HG02642 (cell line): ENCODE results near the gene SRPK1.

Experiments
- ATAC-seq: cut with Tn5 transposase; IDR thresholded peaks from one replicate; pipeline ENCODE4 v1.9.1; 2021; ENCODE audit warnings: mild to moderate bottlenecking; ENCODE audit not compliant: unreplicated experiment, poor library complexity

The SRPK1 gene

DNA sequence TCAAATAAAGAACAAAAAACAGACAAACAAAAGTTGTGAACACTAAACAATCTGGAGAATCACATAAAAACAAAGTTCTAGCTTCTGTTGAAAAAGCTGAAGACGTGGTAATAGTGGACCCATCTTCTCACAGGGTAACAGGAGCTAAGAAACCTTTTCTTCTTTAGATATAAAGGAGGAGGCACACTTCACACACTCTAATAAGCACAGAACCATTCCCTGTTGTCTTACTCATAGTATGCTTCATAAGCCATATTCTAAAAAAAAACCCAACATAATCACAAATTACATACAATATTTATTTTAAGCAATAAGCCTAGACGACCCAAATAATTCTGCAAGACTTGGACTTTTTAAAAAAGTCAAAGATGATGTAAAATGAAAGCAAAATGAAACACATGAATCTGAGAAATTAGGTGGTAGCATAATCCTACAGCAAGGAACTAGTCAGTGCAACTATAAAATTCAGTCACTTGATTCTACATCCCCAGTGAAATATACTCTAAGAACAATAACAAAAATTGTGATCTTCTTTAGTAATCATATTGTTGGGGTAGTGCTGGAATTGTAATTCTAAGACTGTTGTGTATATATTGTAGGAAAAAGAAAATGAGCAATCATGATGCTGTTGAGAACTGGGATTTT lies 15.6 kb downstream of the SRPK1 start:
- ATAC-seq: no peak

DNA sequence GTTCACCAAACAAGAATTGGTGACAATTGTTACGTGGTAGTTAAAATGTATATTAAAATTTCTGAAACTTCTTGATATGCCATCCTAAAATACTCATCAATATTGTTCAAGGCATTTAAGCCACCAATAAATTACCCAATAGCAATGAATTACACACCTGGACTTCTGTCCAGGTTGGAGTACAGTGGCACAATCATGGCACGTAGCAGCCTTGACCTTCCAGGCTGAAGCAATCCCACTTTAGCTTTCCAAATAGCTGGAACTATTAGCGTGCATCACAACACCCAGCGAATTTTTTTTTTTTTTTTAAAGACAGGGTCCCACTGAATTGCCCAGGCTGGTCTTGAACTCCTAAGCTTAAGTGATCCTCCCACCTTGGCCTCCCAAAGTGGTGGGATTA lies 17.2 kb downstream of the SRPK1 start:
- ATAC-seq: no peak

DNA sequence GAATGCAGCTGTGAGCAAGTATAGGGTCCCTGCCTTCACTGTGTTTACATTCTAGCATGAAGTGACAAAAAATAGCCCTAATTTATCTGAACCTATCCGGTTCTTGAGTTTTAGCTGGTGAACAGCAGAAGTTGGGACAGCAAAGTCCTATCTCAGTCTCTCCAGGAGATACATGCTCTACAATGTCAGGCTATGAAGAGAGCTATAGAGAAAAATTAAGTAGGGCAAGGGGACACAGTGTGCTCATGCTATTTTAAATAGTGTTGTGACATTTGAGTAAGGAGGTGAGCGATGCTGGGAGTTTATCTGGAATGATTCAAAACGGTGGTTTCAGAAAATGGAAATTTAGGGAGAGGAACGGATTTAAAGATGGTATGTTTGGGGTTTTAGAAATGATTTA lies 20.4 kb downstream of the SRPK1 start:
- no peak for ATAC-seq

DNA sequence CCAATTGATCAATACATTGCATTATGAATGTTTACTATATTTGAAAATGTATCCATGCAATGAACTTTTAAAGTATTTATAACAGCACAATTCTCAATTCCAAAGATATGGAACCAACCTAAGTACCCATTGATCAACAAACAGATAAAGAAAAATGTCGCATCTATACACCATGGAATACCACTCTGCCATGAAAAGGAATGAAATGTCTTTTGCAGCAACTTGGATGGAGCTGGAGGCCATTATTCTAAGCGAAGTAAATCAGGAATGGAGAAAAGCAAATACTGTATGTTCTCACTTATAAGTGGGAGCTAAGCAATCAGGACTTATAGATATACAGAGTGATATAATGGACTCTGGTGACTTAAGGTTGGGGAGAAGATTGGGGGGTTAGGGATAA lies 22.9 kb downstream of the SRPK1 start:
- no peak for ATAC-seq

DNA sequence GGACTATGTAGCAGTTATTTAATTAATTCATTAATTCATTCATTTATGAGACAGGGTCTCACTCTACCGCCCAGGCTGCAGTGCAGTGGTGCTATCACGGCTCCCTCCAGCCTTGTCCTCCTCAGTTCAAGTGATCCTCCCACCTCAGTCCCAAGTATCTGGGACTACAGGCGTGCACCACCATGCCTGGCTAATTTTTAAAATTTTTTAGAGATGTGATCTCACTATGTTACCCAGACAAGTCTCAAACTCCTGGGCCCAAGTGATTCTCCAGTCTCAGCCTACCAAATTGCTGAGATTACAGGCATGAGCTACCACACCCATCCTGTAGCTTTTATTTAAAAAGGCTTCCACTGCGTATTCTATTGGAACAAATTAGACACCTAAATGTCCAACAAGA lies 23.4 kb downstream of the SRPK1 start:
- ATAC-seq: no peak

DNA sequence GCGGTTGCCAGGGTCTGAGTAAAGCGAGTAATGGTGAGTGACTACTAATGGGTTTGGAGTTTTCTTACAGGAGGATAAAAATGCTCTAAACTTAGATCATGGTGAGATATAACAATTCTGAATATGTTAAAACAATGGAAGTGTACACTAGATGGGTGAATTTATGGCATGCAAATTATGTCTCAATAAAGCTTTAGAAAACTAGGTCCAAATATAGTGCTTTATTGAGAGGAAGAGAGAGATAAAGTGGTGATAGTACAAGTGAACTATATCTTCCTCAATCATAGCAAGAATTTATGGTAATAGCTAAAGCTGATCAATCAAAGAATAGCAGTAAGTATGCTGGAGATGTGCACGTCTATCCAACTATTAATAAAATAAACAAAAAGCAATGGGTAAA lies 23.9 kb downstream of the SRPK1 start:
- no peak for ATAC-seq

DNA sequence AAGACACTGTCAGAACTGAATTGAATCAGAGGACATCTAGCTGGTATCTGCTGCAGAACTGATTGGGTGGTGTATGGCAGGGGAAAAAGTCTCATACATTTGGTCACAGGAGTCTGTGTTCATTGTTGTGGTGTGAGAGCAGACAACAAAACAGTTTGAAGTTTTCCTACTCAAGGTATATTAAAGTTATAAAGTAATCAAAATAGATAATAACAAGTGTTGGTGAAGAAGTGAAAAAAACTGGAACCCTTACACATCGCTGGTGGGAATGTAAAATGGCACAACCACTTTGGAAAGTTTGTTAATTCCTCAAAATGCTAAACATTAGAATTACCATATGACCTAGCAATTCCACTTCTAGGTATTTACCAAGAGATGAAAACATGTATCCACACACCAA lies 24.7 kb downstream of the SRPK1 start:
- no peak for ATAC-seq

DNA sequence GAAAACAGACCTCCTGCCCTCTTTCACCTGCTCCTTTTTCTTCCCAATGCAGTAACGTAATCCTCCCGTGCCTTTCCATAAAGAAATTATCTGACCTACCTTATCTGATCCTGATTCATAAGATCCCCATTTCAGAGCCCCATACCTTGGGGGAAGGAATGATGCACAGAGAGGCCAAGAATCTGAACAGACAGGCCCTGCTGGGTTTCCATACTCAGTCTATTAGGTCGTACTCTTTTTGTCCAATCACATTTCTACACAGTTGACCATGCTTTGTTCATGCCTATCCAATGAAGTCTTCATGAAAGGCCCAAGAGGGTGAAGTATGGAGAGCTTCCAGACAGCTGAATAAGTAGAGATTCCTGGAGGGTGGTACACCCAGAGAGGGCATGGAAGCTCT lies 25.3 kb downstream of the SRPK1 start:
- no peak for ATAC-seq

DNA sequence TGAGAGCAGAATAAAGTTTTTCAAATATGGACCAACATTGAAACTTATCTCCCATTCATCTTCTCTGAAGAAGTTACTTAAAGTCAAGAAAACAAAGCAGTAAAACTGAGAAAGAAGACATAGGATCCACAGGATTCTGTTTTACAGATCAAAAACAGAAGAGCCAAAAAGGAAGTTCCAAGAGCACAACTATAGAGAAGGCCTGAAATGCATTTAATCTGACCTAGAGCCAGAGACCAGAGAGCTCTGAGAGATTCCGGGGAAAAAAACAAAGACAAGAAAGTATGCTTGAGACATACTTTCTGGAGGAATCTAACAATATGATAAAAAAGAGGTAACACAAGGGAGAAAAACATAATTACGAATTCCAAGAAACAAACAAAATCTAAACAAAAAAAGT lies 26.1 kb downstream of the SRPK1 start:
- no peak for ATAC-seq

DNA sequence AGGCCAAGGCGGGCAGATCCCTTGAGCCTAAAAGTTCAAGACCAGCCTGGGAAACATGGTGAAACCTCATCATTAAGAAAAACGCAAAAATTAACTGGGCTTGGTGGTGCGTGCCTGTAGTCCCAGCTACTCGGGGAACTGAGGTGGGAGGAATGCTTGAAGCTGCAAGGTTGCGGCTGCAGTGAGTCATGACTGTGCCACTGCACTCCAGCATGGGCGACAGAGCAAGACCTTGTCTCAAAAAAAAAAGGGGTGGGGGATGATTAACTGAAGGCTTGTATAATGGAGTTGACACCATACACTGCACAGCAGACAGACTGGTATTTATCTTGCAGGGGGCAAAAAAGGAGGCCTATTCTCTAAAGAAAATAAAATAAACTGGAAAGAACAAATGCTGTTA lies 27.7 kb downstream of the SRPK1 start:
- ATAC-seq: no peak

DNA sequence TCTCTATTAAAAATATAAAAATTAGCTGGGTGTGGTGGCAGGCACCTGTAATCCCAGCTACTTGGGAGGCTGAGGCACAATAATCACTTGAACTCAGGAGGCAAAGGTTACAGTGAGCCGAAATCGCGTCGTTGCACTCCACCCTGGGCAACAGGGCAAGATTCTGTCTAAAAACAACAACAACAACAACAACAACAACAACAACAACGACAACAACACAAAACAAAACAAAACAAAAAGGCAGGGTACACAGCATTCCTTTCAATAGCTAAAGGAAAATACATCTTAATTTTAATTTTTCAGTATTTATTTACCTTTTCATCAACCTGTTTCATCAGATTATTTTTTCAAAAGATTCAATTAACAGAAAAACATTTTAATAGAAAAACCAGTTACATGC lies 28.4 kb downstream of the SRPK1 start:
- no peak for ATAC-seq

DNA sequence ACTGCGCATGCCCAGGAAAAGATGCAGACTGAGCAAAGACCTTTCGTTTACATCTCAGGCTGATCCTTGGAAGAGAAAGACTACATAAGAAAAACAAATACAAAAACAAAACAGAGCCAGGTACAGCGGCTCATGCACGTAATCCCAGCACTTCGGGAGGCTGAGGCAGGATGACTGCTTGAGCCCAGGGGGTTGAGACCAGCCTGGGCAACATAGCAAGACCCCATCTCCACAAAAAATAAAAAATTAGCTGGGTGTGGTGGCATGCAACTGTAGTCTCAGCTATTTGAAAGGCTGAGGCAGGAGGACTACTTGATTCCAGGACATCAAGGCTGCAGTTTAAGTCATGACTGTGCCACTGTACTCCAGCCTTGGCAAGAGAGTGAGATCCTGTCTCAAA lies 41.7 kb downstream of the SRPK1 start:
- ATAC-seq: no peak

DNA sequence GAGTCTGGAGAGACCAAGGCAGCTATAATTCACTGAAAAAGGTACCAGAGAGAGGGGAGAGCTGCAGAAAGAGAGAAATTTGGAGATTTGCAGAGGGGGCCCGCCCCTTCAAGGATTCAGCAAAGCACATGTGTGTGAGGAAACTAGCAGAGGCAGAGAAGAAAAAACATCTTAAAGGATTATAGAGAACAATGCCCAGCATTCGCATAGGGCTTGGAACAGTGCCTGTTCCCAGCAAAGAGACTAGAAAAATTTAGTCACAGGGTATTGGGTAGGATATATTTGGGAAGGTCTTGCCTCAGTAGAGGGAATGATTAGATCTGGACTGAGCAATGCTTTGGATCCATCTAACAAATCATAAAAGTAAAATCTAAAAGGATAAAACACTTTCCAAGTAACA lies 44.0 kb downstream of the SRPK1 start:
- no peak for ATAC-seq

DNA sequence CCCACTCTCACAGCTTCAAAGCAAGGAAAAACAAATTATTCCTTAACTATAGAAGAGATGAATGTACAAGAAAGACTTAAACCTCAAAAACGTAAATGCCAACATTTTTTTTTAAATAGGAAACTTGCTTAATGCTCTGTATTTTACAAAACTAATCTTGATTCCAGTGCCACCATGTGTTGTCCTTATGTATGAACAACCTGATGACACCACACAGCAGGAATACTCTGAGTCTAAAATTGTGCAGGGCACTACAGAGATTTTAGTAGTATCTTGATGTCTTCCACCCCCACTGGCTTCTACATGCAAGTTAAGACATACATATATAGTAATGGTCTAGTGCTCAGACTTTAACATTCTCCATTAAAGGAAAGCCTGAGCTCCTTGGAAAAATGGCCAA lies 46.2 kb downstream of the SRPK1 start:
- ATAC-seq: no peak

DNA sequence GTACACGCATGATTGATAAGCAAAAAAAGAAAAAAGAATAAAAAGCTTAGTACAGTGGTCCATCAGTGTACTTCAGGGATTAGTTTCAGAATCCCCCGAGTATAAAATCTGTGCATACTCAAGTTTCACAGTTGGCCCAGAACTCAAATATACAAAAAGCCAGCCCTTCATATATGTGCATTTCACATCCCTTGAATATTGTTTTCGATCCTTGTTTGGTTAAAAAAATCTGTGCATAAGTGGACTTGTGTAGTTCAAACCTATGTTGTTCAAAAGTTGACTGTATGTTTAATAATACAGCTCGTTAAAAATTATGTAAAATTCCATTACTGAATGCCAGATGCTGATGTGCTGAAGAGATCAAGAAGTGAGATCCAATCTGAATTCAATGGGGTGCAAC lies 61.5 kb downstream of the SRPK1 start:
- ATAC-seq: no peak

DNA sequence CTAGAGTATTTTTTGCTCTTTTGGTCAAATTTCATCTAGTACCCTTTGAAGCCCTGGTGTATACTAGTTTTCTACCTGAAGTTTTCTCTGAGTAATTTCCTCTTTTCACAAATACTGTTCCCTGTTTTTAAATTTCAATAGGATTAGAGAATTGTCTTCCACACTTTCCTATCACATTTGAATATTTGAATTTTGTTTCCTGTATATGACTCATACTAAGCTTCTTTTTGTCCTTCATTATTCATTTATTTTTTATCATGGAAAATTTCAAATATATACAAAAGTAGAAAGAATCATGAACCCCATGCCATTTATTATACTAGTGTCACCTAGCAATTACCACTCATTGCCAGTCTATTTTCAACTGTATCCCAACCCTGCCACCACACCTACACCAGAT lies 63.0 kb downstream of the SRPK1 start:
- no peak for ATAC-seq

DNA sequence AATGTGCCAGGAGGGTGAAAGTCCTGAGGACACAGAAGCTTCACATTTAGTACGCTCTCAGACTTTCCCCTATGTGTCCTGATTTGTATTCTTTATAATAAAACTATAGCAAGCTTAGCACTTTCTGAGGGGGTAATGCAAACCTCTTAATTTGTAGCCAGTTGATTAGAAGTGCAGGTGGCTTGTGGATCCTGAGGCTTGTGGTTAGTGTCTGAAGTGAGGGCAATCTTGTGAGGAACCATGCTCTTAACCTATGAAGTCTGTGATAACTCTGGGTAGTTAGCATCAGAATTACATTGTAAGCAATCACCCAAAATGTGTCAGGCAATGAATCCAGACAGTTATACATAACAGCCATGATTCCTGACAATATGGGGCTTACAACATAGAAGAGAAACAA lies 64.6 kb downstream of the SRPK1 start:
- ATAC-seq: no peak

DNA sequence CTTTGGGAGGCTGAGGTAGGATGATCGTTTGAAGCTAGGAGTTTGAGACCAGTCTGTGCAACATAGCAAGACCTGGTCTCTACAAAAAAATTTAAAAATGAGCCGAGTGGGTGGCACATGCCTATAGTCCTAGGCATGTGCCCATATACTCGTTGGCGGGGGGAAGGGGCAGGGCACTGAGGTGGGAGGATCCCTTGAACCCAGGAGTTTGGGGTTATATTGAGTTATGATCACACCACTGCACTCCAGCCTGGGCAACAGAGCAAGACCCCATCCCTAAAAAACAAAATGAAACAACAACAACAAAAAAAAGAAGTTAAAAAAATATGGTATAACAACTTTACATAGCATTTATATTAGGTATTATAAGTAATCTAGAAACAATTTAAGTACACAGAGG lies 67.9 kb downstream of the SRPK1 start:
- ATAC-seq: no peak

DNA sequence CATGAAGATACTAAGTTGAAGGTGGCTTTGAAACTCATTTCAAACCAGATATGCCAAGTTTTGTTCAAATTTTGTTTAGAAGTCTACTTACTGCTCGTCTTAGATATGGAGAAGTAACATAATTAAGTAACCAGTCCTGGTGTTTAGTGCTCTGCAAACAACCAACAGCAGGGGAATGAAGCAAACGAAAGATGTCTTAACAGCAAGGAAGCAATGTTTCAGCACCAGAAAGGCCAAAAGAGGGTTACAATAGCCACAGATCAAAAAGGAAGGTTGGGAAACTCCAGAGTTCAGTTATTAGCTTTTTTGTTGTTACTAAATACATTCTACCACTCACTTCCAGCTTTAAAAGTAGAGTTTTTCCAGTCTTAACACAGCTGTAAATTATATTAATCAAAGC lies 70.7 kb downstream of the SRPK1 start:
- ATAC-seq: no peak

DNA sequence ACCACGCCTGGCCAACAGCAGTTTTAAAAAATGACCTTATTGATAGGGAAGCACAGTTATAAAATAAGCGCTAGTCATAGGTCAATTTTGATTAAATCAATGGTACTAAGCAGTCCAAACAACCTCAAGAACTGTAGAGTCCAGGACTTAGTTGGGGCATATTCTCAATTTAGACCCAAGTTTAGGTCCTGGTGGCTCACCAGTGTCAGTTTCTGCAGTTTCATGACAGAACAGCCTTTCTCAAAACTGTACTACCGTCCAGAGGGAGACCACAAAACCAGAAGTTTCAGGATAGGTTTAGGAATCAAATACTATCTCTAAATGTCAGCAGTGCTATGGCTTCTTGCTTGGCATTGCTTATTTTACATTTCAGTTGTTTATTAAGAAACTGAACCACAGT lies 76.6 kb downstream of the SRPK1 start:
- ATAC-seq: no peak

DNA sequence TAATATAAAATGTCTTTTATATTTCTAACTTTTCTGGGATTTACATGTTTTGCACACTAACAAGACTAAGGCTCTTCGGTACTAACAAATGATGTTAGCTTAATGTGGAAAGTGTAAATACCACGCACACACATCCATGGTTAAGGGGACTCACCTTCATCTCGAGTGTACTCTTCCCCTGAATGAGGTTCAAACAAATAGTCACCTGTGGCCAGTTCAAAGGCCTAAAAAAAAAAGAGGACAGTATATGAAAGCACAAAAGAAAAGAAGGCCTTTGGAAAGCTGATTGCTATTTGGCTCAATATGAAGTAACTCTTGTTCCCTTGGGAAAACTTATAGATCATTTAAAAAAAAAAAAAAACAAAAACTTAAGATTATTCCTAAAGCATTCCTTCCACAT lies 78.5 kb downstream of the SRPK1 start:
- no peak for ATAC-seq

DNA sequence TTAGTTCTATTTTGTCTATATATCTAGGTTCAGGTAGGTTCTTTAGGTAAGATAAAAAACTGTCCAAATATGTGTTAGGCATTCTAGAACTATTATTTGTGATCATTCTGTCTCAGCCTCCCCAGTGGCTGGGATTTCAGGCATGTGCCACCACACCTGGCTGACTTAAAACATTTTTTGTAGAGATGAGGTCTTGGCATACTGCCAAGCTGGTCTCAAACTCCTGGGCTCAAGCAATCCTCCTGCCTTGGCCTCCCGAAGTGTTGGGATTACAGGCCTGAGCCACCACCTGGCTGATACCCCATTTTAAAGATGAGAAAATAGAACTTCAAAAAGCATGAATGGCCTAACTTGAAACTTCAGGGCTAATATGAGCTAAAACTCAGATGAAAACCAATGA lies 81.9 kb downstream of the SRPK1 start:
- no peak for ATAC-seq

DNA sequence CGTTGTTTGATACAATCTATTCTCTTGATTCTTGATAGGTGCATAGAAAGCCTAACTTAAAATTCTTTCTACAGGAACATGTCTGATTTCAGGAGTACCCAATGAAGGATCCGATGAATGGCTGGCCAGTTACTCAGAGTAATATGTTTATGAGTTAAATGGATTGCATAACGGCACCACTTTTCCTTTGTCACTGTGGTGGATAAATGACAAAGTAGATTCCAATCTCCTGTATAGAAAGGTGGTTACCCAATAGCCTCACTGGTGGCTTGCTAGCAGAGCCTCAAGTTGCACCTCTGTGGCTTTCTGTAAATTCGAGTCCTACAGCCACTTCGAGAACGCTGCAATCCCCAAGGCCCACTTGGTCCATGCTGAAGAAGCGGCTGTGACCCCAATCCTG lies 87.4 kb downstream of the SRPK1 start:
- ATAC-seq: no peak
